GM12872 (cell line): ENCODE data around the gene CDH4.

Experiments used
- CTCF ChIP-seq: IDR thresholded peaks from 3 replicates; pipeline ENCODE4 v1.5.1; 2011; ENCODE audit warnings: low read depth, mild to moderate bottlenecking, low read length, moderate library complexity; ENCODE audit not compliant: insufficient read depth

CDH4 gene

GRCh38 chr20:61850926-61851900, 599.2 kb downstream of the CDH4 start:
- TF ChIP-seq CTCF, result no peak

- TF ChIP-seq CTCF, result no peak
Observed at GRCh38 chr20:61852268-61853072, 600.4 kb downstream of the CDH4 start.

- TF ChIP-seq CTCF, result no peak
Observed at GRCh38 chr20:61853073-61854005, 601.3 kb downstream of the CDH4 start.

GRCh38 chr20:61855286-61855685, 603.2 kb downstream of the CDH4 start:
- no peak for TF ChIP-seq CTCF

DNA sequence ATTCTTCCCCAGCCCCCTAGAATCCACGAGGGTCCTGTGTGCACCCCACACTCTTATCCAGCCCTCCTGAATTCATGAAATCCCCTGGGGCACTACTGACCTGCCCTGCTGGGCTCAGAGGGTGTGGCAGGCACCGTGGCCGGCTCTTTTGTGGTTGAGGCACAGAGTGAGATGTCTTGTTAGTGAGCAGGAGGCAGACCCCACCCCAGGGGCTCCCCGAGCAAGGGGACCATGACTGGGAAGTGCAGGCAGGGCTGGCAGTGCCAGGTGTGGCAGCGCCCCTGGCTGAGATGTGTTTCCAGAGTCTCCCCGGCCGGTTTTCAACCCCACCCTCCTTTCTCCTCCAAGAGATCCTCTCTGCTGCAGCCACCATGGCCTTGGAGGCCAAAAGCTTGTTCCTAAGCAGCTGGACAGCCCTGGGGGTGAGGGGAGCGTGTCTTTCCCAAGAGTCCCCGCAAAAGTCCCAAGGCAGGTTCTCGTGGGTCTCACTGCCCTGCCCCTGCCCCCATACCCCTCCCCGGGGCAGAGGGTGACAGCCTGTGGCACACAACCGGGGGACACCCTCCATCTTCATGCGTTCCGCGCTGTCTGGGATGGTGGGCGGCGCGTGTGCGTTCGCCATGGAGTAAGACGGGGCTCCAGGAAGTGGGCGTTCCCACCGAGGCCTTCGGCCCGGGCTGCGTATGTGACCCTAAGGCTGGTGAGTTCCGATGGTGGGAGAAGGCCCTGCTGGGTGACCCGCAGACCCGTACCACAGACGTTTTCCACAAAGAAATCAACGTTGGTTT, 604.8 kb downstream of the CDH4 start:
- no peak for TF ChIP-seq CTCF

GRCh38 chr20:61857414-61857775, 605.3 kb downstream of the CDH4 start:
- no peak for TF ChIP-seq CTCF
